CMK (cell line): ENCODE results near the gene DNM1.

Experiments
- DNase-seq: peaks from one replicate; pipeline ENCODE4 v3.0.0-alpha.2; 2010; ENCODE audit warnings: low read depth

Gene DNM1

GRCh38 chr9:128251732-128252100, 48.5 kb downstream of the DNM1 start:
- DNase-seq: no peak

DNA sequence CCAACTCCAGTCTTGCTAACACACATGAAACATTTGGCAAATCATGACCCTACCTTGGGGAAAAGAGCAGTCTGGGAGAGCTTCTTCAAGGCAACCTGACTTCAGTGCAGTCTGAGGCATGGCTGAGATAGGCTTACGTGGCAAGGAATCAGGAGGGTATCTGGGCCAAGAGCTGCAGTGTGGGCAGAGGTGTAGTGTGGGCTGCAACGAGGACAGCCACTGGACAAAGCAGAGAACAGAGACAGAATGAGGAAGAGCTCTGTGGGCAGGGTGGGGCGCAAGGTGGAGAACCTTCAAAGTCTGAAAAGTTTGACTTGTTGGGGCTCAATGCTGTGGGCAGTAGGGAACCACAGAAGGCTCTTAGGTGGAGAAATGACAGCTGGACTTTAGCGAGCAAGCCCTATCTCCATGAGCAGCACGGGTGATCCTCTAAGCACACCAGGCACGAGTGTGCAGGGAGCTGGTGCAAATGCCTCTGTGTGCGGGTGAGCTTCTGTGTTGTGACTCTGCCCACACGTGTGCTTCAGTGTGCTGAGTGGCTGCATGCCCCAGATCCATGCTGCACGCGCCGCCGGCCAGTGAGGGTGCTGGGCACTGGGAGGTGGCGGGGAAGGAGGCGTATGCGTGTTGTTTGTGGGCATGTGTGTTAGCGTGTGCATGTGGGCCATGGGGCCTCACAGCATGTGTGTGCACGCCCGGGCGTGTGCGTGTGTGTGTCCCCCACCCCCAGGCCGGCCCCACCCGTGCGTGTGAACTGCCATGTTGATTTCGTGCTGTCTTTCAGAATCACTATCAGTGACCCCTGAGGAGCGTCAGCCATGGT, 49.3 kb downstream of the DNM1 start:
- DNase-seq: no peak

GRCh38 chr9:128253140-128253990, 50.2 kb downstream of the DNM1 start:
- DNase-seq: no peak

- DNase-seq: no peak
These were observed 50.8 kb downstream of the DNM1 start for GRCh38 chr9:128253991-128254346.

DNA sequence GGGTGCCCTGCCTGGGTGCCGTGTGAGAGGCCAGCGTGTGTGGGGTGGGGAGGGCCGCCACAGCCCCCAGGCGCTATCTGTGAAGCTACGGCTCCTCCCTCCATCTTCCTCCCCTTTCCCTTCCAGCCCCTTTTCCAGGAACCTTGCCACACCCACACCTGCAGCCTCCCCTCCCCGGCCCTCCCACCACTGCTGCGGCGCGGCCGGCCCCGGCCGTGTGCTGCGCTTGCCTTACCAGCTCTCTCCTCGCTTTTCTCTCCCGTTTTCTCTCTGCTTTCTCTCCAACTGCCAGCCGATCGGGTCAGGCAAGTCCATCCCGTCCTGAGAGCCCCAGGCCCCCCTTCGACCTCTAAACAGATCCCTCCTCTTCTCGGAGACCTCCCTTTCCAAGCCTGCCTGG, 51.2 kb downstream of the DNM1 start:
- DNase-seq: no peak

- no peak for DNase-seq
These were observed 51.9 kb downstream of the DNM1 start for GRCh38 chr9:128254855-128255759.

DNA sequence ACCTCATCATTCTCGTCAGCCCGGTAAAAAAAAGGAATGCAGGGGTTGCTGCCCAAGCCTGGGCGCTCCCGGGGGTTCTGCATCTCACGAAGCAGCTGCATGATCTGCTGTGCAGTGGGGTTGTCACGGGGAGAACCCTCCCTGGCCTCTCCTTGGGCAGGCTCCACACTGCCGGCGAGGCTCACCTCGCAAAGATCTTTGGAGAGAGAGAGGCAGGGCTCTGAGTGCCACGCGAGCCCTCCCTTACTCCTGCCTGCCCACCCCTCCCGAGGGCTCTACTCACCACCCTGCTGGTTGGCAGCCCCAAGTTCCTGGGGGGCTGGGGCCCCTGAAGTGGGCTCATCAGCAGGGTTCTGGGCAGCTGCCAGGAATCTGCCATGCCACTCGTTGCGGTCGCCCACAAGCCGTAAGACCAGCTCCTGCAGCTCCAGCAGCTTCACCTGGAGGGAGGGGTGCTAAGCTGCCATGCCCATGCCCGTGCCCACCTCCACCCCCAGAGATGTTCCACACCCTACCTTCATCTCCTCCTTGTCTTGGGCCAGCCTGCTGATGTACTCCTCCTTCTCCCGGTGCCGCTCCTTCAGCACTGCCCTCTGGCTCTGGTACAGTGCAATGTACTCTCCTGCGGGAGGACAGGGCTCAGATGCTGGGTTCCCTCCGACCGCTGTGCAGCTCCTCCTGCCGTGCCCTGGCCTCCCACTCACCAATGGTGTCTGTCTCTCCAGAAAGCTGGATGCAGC, 54.1 kb downstream of the DNM1 start:
- no peak for DNase-seq

DNA sequence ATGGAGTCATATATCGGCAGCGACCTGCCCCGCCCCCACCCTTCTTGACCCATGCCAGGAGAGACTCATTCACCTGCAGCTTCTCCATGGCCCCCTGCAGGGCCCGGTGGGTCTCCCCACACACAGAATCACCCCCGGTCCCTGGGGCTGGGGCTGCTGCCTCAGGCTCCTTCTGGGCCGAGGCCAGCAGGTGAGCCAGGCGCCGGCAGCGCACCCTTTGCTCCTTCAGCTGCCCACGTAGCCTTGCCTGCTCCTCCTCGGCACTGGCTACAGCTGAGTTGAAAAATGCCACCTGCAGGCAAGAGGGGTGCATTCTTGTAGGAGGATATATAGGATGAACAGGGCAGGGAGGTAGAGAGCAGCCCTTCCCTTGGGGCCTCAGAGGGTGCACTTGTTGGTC, 54.7 kb downstream of the DNM1 start:
- DNase-seq: no peak

DNA sequence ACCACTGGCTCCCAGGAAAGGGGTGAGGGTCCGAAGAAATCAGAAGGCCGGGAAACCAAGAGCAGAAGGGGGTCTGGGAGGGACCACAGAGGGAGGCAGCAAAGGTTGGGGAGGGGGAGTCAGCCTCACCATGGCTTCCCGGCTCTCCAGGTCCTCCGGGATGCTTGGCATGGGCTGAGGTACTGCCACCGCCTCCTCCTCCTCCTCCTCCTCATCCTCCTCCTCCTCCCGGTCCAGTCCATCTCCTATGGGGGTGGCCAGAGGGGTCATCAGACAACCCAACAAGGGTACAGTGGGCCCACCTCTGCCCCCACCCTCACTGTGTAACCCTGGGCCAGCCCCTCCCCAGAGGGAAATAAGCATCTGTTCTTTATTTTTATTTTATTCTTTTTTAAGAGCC, 55.1 kb downstream of the DNM1 start:
- DNase-seq: no peak

GRCh38 chr9:128259156-128259555, 56.0 kb downstream of the DNM1 start:
- no peak for DNase-seq

DNA sequence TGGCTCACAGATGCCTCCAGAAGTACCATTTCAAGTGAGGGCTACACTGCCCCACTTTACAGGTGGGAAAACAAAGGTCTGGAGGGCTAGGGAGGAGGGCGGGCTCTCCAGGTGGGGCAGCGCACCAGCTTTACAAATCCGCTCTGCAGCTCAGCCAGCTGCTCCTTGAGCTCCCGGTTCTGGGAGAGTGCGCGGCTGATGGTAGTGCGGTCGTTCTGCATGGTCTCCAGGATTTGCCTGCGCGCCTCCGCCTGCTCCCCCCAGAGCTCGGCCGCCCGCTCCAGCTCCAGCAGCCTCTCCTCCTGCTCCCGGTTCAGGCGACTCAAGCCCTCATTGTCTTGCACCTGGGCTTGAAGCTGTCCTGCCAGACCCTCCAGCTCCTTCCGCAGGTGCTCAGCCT, 57.2 kb downstream of the DNM1 start:
- no peak for DNase-seq

DNA sequence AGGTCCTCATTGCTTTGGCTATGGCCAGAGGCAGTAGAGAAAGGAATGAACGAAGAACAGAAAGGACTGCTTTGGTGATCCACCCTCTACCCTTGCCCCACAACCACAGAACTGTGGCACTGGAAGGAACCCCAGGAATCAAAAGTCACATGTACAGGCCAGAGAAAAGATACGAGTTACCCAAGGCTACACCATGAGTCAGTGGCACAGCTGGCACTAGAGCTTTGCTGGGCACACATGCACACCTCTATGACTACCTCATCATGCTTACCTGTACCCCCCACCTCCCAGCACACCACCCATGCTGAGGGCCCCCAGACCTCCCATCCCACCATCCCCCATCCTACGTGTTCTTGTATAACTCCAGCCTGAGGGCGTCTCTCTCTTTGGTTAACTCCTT, 59.5 kb downstream of the DNM1 start:
- DNase-seq: no peak

GRCh38 chr9:128265348-128265847, 62.2 kb downstream of the DNM1 start:
- no peak for DNase-seq

- no peak for DNase-seq
These were observed 63.9 kb downstream of the DNM1 start for GRCh38 chr9:128266868-128267590.

DNA sequence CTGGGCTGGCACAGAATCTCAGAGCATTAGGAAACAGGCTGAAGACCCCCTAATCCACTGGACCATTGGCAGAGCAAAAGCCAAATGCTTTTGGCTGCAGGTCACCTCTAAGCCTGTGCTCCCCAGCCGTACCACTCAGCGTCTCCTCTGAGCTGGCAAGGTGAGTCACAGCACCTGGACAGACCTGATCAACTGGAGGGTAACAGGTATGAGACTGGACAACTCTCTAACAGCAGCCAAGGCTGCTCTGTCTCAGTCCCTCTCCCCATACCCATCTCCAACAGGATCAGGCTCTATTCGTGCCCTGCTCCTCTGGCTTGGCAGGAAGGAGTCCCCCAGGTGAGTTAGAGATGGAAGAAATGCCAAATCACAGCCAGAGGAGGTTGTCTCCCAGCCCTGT, 67.9 kb downstream of the DNM1 start:
- DNase-seq: no peak

- no peak for DNase-seq
These were observed 68.3 kb downstream of the DNM1 start for GRCh38 chr9:128271512-128271911.

DNA sequence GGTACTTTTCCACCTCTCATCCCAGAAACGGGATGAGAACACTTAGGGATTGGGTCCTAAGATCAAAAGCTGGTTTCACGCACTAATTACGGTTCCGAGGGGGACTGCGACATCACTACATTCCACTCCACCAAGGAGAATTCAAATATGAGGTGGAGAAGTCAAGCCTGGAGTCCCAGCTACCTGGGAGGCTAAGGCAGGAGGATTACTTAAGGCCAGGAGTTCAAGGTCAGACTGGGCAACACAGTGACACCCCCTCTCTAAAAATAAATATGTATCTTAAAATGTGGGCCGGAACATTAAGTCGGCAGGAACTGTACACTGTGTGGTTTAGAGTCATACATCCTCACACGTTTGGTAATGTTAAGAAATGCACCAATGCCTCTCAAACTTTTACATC, 71.1 kb downstream of the DNM1 start:
- DNase-seq: no peak

GRCh38 chr9:128275198-128276007, 72.2 kb downstream of the DNM1 start, which contains the start of gene GOLGA2:
TSS of gene GOLGA2 (minus strand) at chr9:128276007. CDS start at chr9:128275976, 31 bp downstream.
- DNase-seq: peak; percentile 45

- DNase-seq: peak; percentile 98
These were observed 72.9 kb downstream of the DNM1 start, which contains the start of gene SWI5 for GRCh38 chr9:128276008-128276573. TSS of gene SWI5 (plus strand) at chr9:128276276.
